Activated naive CD4-positive, alpha-beta T cell treated with anti-CD3 and anti-CD28 coated beads for 36 hours (primary cell): ENCODE measurements around the gene PPP4R4. TPM values are rescaled to one million over a fixed set of nuclear protein-coding genes. Genes with fewer than 3 reads are reported as not detected.
"Not testable (repeated sequence)": the region's sequence is repeated elsewhere in the genome, so short reads cannot be mapped to it uniquely, and the experiment has no call there.

Experiments
- CTCF ChIA-PET: fragments of 350-600 bp; sonication (Branson Sonifier 250); formaldehyde crosslinking; loops from one replicate; lab custom pipeline; 2021; ENCODE audit warnings: antibody characterized with exemption; lab: Charles Lee
- DNase-seq: peaks from one replicate; pipeline ENCODE4 v3.0.0-alpha.2; 2020
- H3K27ac Mint-ChIP-seq: one replicate; pipeline ENCODE4 v1.8.0; 2021; ENCODE audit warnings: mild to moderate bottlenecking, mixed read lengths
- H3K27me3 Mint-ChIP-seq: one replicate; pipeline ENCODE4 v1.8.0; 2021; ENCODE audit warnings: low read depth, mixed read lengths
- H3K36me3 Mint-ChIP-seq: one replicate; pipeline ENCODE4 v1.8.0; 2021; ENCODE audit warnings: low read depth, mixed read lengths
- H3K4me1 Mint-ChIP-seq: one replicate; pipeline ENCODE4 v1.8.0; 2021; ENCODE audit warnings: low read depth, mixed read lengths
- H3K4me3 Mint-ChIP-seq: one replicate; pipeline ENCODE4 v1.8.0; 2021; ENCODE audit warnings: mild to moderate bottlenecking, moderate library complexity, mixed read lengths
- H3K9me3 Mint-ChIP-seq: one replicate; pipeline ENCODE4 v1.8.0; 2021; ENCODE audit warnings: mixed read lengths
- intact Hi-C: fragments of 100-400 bp; cut with micrococcal nuclease; formaldehyde crosslinking; loops from one replicate; pipeline ENCODE4 v1.15.1; 2023
- total RNA-seq, 2 experiments: library from RNA; stranded (reverse); gene quantifications; one replicate each; pipeline ENCODE4 v1.2.3, GENCODE V29; 2021

The PPP4R4 gene
- total RNA-seq, 2 experiments from 2014 or later = 13.2 to 13.9 TPM

GRCh38 chr14:94237983-94238382 lies 63.9 kb downstream of the PPP4R4 start:
- intact Hi-C loops = no loop called here
- Mint-ChIP-seq H3K36me3 (peaks cover 12% of the 10 kb centered on the region), H3K27ac (no peak overlapping the region), H3K4me1 (peaks cover 10% of the 10 kb centered on the region), H3K4me3 (no peak overlapping the region), H3K27me3 (no peaks in the 10 kb centered on the region), H3K9me3 (no peaks in the 10 kb centered on the region)
- CTCF ChIA-PET = no interaction called here
- no peak for DNase-seq

DNA sequence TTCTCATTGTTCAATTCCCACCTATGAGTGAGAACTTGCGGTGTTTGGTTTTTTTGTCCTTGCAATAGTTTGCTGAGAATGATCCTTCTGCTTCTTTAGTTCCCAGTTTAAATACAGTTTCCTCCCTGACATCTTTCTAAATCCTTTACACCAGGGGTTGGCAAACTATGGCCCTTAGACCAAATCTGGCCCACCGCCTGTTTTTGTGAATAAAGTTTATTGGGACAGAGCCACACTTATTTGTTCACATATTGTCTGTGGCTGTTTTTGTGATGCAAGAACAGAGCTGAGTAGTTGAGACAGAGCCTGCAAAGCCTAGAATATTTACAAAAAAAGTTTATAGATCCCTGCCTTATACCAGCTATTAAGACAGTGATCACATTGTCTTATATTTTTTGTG lies 65.3 kb downstream of the PPP4R4 start:
- CTCF ChIA-PET = no interaction called here
- Mint-ChIP-seq H3K4me1 (peaks cover 10% of the 10 kb centered on the region), H3K27ac (no peak overlapping the region), H3K4me3 (no peak overlapping the region), H3K9me3 (no peaks in the 10 kb centered on the region), H3K27me3 (no peaks in the 10 kb centered on the region), H3K36me3 (peaks cover 12% of the 10 kb centered on the region)
- no peak for DNase-seq
- intact Hi-C loops = no loop called here

GRCh38 chr14:94244182-94244581 lies 70.1 kb downstream of the PPP4R4 start:
- H3K27me3 Mint-ChIP-seq = no peaks in the 10 kb centered on the region
- no peak overlapping the region for H3K4me3 Mint-ChIP-seq
- intact Hi-C loops = no loop called here
- DNase-seq = no peak
- CTCF ChIA-PET = no interaction called here
- no peak overlapping the region for H3K27ac Mint-ChIP-seq
- no peaks in the 10 kb centered on the region for H3K9me3 Mint-ChIP-seq
- no peaks in the 10 kb centered on the region for H3K4me1 Mint-ChIP-seq
- peaks cover 22% of the 10 kb centered on the region for H3K36me3 Mint-ChIP-seq

- H3K9me3 Mint-ChIP-seq, H3K27ac Mint-ChIP-seq, DNase-seq, CTCF ChIA-PET, H3K4me1 Mint-ChIP-seq, H3K4me3 Mint-ChIP-seq, intact Hi-C loops, H3K27me3 Mint-ChIP-seq: not testable (repeated sequence)
- H3K36me3 Mint-ChIP-seq = peaks cover 29% of the 10 kb centered on the region
These were observed 90.1 kb downstream of the PPP4R4 start for GRCh38 chr14:94264195-94264594.

GRCh38 chr14:94267352-94267751 lies 93.2 kb downstream of the PPP4R4 start:
- peaks cover 5% of the 10 kb centered on the region for H3K9me3 Mint-ChIP-seq
- peaks cover 16% of the 10 kb centered on the region for H3K36me3 Mint-ChIP-seq

DNA sequence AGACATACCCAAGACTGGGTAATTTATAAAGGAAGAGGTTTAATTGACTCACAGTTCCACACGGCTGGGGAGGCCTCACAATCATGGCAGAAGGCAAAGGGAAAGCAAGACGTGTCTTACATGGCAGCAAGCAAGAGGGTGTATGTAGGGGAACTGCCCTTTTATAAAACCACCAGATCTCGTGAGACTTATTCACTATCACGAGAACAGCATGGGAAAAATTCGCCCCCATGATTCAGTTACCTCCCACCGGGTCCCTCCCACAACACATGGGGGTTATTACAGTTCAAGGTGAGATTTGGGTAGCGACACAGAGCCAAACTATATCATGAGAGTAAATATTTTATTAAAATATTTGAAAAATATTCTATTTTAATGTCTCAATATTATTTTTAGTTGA lies 94.5 kb downstream of the PPP4R4 start:
- H3K27ac Mint-ChIP-seq, H3K9me3 Mint-ChIP-seq, DNase-seq, H3K4me3 Mint-ChIP-seq, H3K27me3 Mint-ChIP-seq, intact Hi-C loops, H3K4me1 Mint-ChIP-seq, CTCF ChIA-PET: not testable (repeated sequence)
- H3K36me3 Mint-ChIP-seq = peaks cover 10% of the 10 kb centered on the region

More at GRCh38 chr14:94267352-94267751, 93.2 kb downstream of the PPP4R4 start:
- no peak overlapping the region for H3K27ac Mint-ChIP-seq
- intact Hi-C loops = no loop called here
- H3K4me3 Mint-ChIP-seq = no peak overlapping the region
- no peak for DNase-seq
- no peaks in the 10 kb centered on the region for H3K4me1 Mint-ChIP-seq
- CTCF ChIA-PET = no interaction called here
- no peaks in the 10 kb centered on the region for H3K27me3 Mint-ChIP-seq

GRCh38 chr14:94269156-94269555 lies 95.0 kb downstream of the PPP4R4 start:
- CTCF ChIA-PET = no interaction called here
- intact Hi-C loops = no loop called here
- Mint-ChIP-seq H3K4me1 (no peaks in the 10 kb centered on the region), H3K27ac (no peak overlapping the region), H3K27me3 (no peaks in the 10 kb centered on the region), H3K9me3 (no peaks in the 10 kb centered on the region), H3K36me3 (peaks cover 9% of the 10 kb centered on the region), H3K4me3 (no peak overlapping the region)
- no peak for DNase-seq

DNA sequence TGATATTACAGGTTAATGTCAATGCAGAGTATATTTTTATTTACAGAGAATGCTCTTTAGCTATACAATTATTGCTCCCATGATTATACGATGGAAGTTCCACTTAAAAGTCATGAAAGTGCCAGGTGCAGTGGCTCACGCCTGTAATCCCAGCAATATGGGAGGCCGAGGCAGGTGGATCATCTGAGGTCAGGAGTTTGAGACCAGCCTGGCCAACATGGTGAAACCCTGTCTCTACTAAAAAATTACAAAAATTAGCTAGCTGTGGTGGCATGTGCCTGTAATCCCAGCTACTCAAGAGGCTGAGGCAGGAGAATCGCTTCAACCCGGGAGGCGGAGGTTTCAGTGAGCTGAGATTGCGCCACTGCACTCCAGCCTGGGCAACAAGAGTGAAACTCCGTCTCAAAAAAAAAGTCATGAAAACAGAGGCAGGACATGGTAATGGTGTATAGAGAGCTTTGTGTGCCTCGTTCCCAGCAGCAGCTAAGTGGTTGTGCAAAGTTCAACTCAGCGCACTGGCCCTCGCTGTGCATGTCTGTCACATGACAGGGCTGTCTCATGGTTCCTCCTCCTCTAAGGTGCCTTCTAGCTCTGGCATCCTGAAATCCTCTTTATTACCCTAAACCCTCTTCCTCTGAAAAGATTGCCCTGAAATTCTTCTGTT lies 102.9 kb downstream of the PPP4R4 start:
- H3K9me3 Mint-ChIP-seq, H3K36me3 Mint-ChIP-seq, intact Hi-C loops, H3K27ac Mint-ChIP-seq, H3K4me3 Mint-ChIP-seq, H3K27me3 Mint-ChIP-seq, H3K4me1 Mint-ChIP-seq, DNase-seq: not testable (repeated sequence)
- CTCF ChIA-PET = interaction anchor here (0.8 to 1.0 kb wide), 2 partner anchors 89 to 115 kb away, joined by 3 read pairs; partner anchors contain the start of gene SERPINA2

DNA sequence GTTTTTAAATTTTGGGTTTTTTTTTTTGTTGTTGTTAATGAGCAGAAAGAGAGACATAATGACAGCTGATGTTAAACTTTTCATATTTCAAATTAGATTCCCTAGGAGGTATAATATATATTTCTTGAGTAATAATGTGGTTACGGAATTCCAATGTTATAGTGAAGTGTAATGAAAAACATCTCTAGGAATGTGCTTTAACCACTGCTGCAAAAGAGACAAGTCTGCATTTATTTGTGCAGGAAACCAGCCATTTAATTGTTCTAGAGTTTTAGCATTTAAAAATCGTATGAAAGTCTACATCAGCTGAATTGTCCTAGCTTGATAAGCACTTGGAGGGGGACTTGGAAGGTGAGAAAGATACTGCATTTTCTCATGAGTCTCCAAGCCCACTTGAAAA lies 104.6 kb downstream of the PPP4R4 start:
- H3K36me3 Mint-ChIP-seq = no peaks in the 10 kb centered on the region
- H3K27me3 Mint-ChIP-seq = no peaks in the 10 kb centered on the region
- H3K9me3 Mint-ChIP-seq = no peaks in the 10 kb centered on the region
- peaks cover 2% of the 10 kb centered on the region for H3K4me1 Mint-ChIP-seq
- no peak overlapping the region for H3K4me3 Mint-ChIP-seq
- intact Hi-C loops = no loop called here
- no peak for DNase-seq
- no peak overlapping the region for H3K27ac Mint-ChIP-seq
- CTCF ChIA-PET = no interaction called here

- Mint-ChIP-seq H3K27me3 (no peaks in the 10 kb centered on the region), H3K4me3 (no peak overlapping the region), H3K27ac (no peak overlapping the region), H3K36me3 (no peaks in the 10 kb centered on the region), H3K4me1 (peaks cover 2% of the 10 kb centered on the region), H3K9me3 (no peaks in the 10 kb centered on the region)
- intact Hi-C loops = no loop called here
- CTCF ChIA-PET = no interaction called here
- no peak for DNase-seq
These were observed 109.0 kb downstream of the PPP4R4 start for GRCh38 chr14:94282991-94283723.

DNA sequence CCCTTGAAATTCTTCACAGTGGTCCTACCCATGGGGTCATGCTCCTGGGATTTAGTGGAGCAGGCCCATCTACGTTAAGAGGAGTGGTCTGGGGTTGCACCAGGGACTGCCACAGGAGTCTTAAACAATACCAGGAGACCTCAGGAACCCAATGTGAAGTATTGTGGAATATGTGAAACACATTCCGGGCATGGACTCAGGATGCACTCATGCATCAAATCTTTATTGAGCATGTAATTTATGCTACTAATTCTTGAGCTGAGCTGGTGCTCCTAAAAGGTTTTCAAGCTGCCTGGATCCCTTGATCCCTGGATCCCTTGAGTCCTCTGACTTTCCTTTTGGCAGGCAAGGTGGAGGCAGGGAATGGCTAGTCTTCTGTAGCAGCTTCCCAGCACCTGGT lies 110.1 kb downstream of the PPP4R4 start:
- Mint-ChIP-seq H3K4me3 (no peak overlapping the region), H3K27ac (no peak overlapping the region), H3K27me3 (no peaks in the 10 kb centered on the region), H3K9me3 (no peaks in the 10 kb centered on the region), H3K36me3 (no peaks in the 10 kb centered on the region), H3K4me1 (peaks cover 2% of the 10 kb centered on the region)
- DNase-seq = no peak
- intact Hi-C loops = no loop called here
- CTCF ChIA-PET = no interaction called here

GRCh38 chr14:94285158-94285557 lies 111.0 kb downstream of the PPP4R4 start:
- Mint-ChIP-seq H3K36me3 (no peaks in the 10 kb centered on the region), H3K27ac (no peak overlapping the region), H3K27me3 (no peaks in the 10 kb centered on the region), H3K9me3 (no peaks in the 10 kb centered on the region), H3K4me3 (no peak overlapping the region), H3K4me1 (peaks cover 2% of the 10 kb centered on the region)
- no peak for DNase-seq
- intact Hi-C loops = no loop called here
- CTCF ChIA-PET = no interaction called here
